Neural cell (in vitro differentiated cells): Measurements from ENCODE around the gene GNG7. TPM values are rescaled to one million over a fixed set of nuclear protein-coding genes. Genes with fewer than 3 reads are reported as not detected.

Experiments used
- H2AFZ ChIP-seq: fragments of 200-600, 300-800 bp; sonication (generic), shearing (Covaris generic); 2 replicates; pipeline ENCODE4 v1.6.0; 2014; ENCODE audit warnings: low read depth, mild to moderate bottlenecking, antibody characterized with exemption, low read length, moderate library complexity
- H3F3A ChIP-seq: fragments of 200-600 bp; shearing (Covaris generic); 2 replicates; pipeline ENCODE4 v1.6.1; 2016; ENCODE audit warnings: mild to moderate bottlenecking, moderate library complexity, mixed read lengths, antibody characterized with exemption, low read length; ENCODE audit not compliant: insufficient read depth, poor library complexity, severe bottlenecking
- H3K27ac ChIP-seq: fragments of 200-600, 300-800 bp; sonication (generic), shearing (Covaris generic); 2 replicates; pipeline ENCODE4 v1.5.1; 2014; ENCODE audit warnings: mild to moderate bottlenecking, low read length, moderate library complexity
- H3K27me3 ChIP-seq: fragments of 300-800, 200-600 bp; sonication (generic), shearing (Covaris generic); 2 replicates; pipeline ENCODE4 v1.6.0; 2014; ENCODE audit warnings: mild to moderate bottlenecking, low read depth, low read length, moderate library complexity; ENCODE audit not compliant: insufficient read depth
- H3K36me3 ChIP-seq: fragments of 300-800, 200-600 bp; sonication (generic), shearing (Covaris generic); 2 replicates; pipeline ENCODE4 v1.5.1; 2014; ENCODE audit warnings: mild to moderate bottlenecking, antibody characterized with exemption, low read length, moderate library complexity; ENCODE audit not compliant: insufficient read depth
- H3K4me2 ChIP-seq: fragments of 300-800, 200-600 bp; sonication (generic), shearing (Covaris generic); 2 replicates; pipeline ENCODE4 v1.6.0; 2014; ENCODE audit warnings: mild to moderate bottlenecking, low read length
- H3K4me3 ChIP-seq: fragments of 300-800, 200-600 bp; sonication (generic), shearing (Covaris generic); 2 replicates; pipeline ENCODE4 v1.5.1; 2014; ENCODE audit warnings: mild to moderate bottlenecking, low read length, moderate library complexity
- H3K79me2 ChIP-seq: fragments of 200-600 bp; shearing (Covaris generic); replicated peaks from 2 replicates; pipeline ENCODE4 v1.6.0; 2014; ENCODE audit warnings: mild to moderate bottlenecking, low read length, moderate library complexity; ENCODE audit not compliant: insufficient read depth
- H3K9ac ChIP-seq: fragments of 300-800, 200-600 bp; sonication (generic), shearing (Covaris generic); 2 replicates; pipeline ENCODE4 v1.6.1; 2016; ENCODE audit warnings: mild to moderate bottlenecking, low read length, mixed read lengths
- H3K9me2 ChIP-seq: fragments of 200-600 bp; shearing (Covaris generic); 2 replicates; pipeline ENCODE4 v1.6.1; 2016; ENCODE audit warnings: mild to moderate bottlenecking, low read length, mixed read lengths; ENCODE audit not compliant: insufficient read depth
- H3K9me3 ChIP-seq: fragments of 200-600, 300-800 bp; sonication (generic), shearing (Covaris generic); 2 replicates; pipeline ENCODE4 v1.6.1; 2016; ENCODE audit warnings: mild to moderate bottlenecking, mixed run types, low read length, moderate library complexity, mixed read lengths
- H4K20me1 ChIP-seq: fragments of 200-600 bp; shearing (Covaris generic); 2 replicates; pipeline ENCODE4 v1.6.1; 2016; ENCODE audit warnings: mild to moderate bottlenecking, mixed run types; ENCODE audit not compliant: insufficient read depth
- CTCF ChIP-seq: fragments of 450-650 bp; IDR thresholded peaks from 2 replicates; pipeline ENCODE4 v1.5.1; 2014; ENCODE audit warnings: antibody characterized with exemption, mild to moderate bottlenecking, moderate library complexity; ENCODE audit not compliant: poor library complexity, severe bottlenecking
- EP300 ChIP-seq: fragments of 450-650 bp; conservative IDR thresholded peaks from 2 replicates; pipeline ENCODE4 v1.6.1; 2014; ENCODE audit warnings: antibody characterized with exemption, mild to moderate bottlenecking, moderate library complexity; ENCODE audit not compliant: poor library complexity, severe bottlenecking
- EZH2 ChIP-seq: fragments of 200-600, 300-800 bp; shearing (Covaris generic), sonication (generic); IDR thresholded peaks from 2 replicates; pipeline ENCODE4 v1.6.1; 2014; ENCODE audit warnings: antibody characterized with exemption, low read length, borderline replicate concordance, mild to moderate bottlenecking; ENCODE audit not compliant: insufficient read depth, poor library complexity, severe bottlenecking
- MXI1 ChIP-seq: fragments of 450-650 bp; conservative IDR thresholded peaks from 2 replicates; pipeline ENCODE4 v1.6.1; 2014; ENCODE audit warnings: antibody characterized with exemption, mild to moderate bottlenecking; ENCODE audit not compliant: poor library complexity, severe bottlenecking
- POLR2AphosphoS5 ChIP-seq: IDR thresholded peaks from 2 replicates; pipeline ENCODE4 v1.6.1; 2012
- RAD21 ChIP-seq: fragments of 450-650 bp; conservative IDR thresholded peaks from 2 replicates; pipeline ENCODE4 v1.6.1; 2014; ENCODE audit warnings: antibody characterized with exemption, mild to moderate bottlenecking, moderate library complexity
- SMC3 ChIP-seq: fragments of 450-650 bp; conservative IDR thresholded peaks from 2 replicates; pipeline ENCODE4 v1.6.1; 2014; ENCODE audit warnings: antibody characterized with exemption, mild to moderate bottlenecking, moderate library complexity; ENCODE audit not compliant: poor library complexity
- TAF1 ChIP-seq: IDR thresholded peaks from 2 replicates; pipeline ENCODE4 v1.6.1; 2012; ENCODE audit warnings: low read depth
- polyA plus RNA-seq: library from polyadenylated mRNA; depleted of rRNA; stranded (reverse); fragments of >200 nt; gene quantifications from 2 replicates; pipeline ENCODE4 v1.2.3, GENCODE V29; 2014
- TF ChIP-seq, protein P1 (sequence below): IDR thresholded peaks from 2 replicates; pipeline ENCODE4 v1.6.1; 2012; ENCODE audit warnings: borderline replicate concordance

GNG7 gene
- polyA plus RNA-seq, 1 donor from 2014 or later: 3.0 TPM

GRCh38 chr19:2554856-2555255, 147.6 kb downstream of the GNG7 start:
- no peak overlapping the region for H3K4me3 ChIP-seq
- no peaks in the 10 kb centered on the region for H3K9me2 ChIP-seq
- H3K27ac ChIP-seq: no peak overlapping the region
- no peak overlapping the region for H3K9ac ChIP-seq
- H3K79me2 ChIP-seq: no peaks in the 10 kb centered on the region
- H3K27me3 ChIP-seq: no peaks in the 10 kb centered on the region
- TF ChIP-seq TAF1 (no peak), CTCF (no peak), RAD21 (no peak), EP300 (no peak), POLR2AphosphoS5 (no peak), MXI1 (no peak), EZH2 (no peak), SMC3 (no peak)
- TF ChIP-seq, protein P1, sequence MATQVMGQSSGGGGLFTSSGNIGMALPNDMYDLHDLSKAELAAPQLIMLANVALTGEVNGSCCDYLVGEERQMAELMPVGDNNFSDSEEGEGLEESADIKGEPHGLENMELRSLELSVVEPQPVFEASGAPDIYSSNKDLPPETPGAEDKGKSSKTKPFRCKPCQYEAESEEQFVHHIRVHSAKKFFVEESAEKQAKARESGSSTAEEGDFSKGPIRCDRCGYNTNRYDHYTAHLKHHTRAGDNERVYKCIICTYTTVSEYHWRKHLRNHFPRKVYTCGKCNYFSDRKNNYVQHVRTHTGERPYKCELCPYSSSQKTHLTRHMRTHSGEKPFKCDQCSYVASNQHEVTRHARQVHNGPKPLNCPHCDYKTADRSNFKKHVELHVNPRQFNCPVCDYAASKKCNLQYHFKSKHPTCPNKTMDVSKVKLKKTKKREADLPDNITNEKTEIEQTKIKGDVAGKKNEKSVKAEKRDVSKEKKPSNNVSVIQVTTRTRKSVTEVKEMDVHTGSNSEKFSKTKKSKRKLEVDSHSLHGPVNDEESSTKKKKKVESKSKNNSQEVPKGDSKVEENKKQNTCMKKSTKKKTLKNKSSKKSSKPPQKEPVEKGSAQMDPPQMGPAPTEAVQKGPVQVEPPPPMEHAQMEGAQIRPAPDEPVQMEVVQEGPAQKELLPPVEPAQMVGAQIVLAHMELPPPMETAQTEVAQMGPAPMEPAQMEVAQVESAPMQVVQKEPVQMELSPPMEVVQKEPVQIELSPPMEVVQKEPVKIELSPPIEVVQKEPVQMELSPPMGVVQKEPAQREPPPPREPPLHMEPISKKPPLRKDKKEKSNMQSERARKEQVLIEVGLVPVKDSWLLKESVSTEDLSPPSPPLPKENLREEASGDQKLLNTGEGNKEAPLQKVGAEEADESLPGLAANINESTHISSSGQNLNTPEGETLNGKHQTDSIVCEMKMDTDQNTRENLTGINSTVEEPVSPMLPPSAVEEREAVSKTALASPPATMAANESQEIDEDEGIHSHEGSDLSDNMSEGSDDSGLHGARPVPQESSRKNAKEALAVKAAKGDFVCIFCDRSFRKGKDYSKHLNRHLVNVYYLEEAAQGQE: no peak
- H3K4me2 ChIP-seq: no peak overlapping the region
- H4K20me1 ChIP-seq: no peaks in the 10 kb centered on the region
- H3F3A ChIP-seq: peaks cover 6% of the 10 kb centered on the region
- no peak overlapping the region for H2AFZ ChIP-seq
- no peaks in the 10 kb centered on the region for H3K36me3 ChIP-seq
- no peaks in the 10 kb centered on the region for H3K9me3 ChIP-seq

DNA sequence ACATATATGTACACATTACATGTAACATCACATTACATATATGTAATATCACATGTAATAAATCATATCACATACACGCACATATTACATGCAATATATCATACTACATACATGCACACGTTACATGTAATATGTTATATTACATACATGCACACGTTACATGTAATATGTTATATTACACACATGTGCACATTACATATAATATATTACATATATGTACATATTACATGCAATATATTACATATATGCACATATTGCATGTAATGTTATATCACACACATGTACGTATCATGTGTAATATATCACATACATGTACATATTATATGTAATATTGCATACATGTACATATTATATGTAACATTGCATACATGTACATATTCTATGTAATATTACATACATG, 149.0 kb downstream of the GNG7 start:
- no peaks in the 10 kb centered on the region for H3K27me3 ChIP-seq
- no peaks in the 10 kb centered on the region for H3K36me3 ChIP-seq
- no peaks in the 10 kb centered on the region for H3K9me2 ChIP-seq
- H3K9ac ChIP-seq: no peak overlapping the region
- H3K27ac ChIP-seq: no peak overlapping the region
- H3F3A ChIP-seq: peaks cover 6% of the 10 kb centered on the region
- no peaks in the 10 kb centered on the region for H3K9me3 ChIP-seq
- H4K20me1 ChIP-seq: no peaks in the 10 kb centered on the region
- TF ChIP-seq MXI1 (no peak), TAF1 (no peak), EZH2 (no peak), CTCF (no peak), SMC3 (no peak), POLR2AphosphoS5 (no peak), EP300 (no peak), RAD21 (no peak)
- TF ChIP-seq, protein P1: no peak
- H3K4me3 ChIP-seq: no peak overlapping the region
- no peaks in the 10 kb centered on the region for H3K79me2 ChIP-seq
- H3K4me2 ChIP-seq: no peak overlapping the region
- no peak overlapping the region for H2AFZ ChIP-seq
